HEK293T (cell line): ENCODE data around the gene DNAJC28.
A peak's percentile ranks its signal among the peaks of the same experiment; 100 is the strongest.
"Not testable (repeated sequence)": the region's sequence is repeated elsewhere in the genome, so short reads cannot be mapped to it uniquely, and the experiment has no call there.

Experiments used
- CTCF ChIA-PET: fragments of 350-600 bp; formaldehyde crosslinking; extraction: SDS; loops from one replicate; lab custom pipeline; 2021; ENCODE audit warnings: antibody characterized with exemption, inconsistent platforms; lab: Yijun Ruan, JAX
- POLR2A ChIA-PET: fragments of 350-600 bp; formaldehyde crosslinking; extraction: SDS; loops from one replicate; lab custom pipeline; 2020; ENCODE audit warnings: antibody characterized with exemption, inconsistent platforms; lab: Yijun Ruan, JAX
- DNase-seq: peaks from one replicate; pipeline ENCODE4 v3.0.0; 2012; ENCODE audit warnings: mixed read lengths; ENCODE audit errors: extremely low spot score
- ARNT ChIP-seq: fragments of 450-650 bp; IDR thresholded peaks from 2 replicates; pipeline ENCODE4 v1.6.1; 2017; ENCODE audit warnings: mild to moderate bottlenecking
- BHLHE40 ChIP-seq: fragments of 450-650 bp; IDR thresholded peaks from 2 replicates; pipeline ENCODE4 v1.6.1; 2016; ENCODE audit warnings: mild to moderate bottlenecking, moderate library complexity, borderline replicate concordance
- CTBP1 ChIP-seq: fragments of 450-650 bp; IDR thresholded peaks from 2 replicates; pipeline ENCODE4 v1.6.1; 2016; ENCODE audit warnings: borderline replicate concordance
- ELF4 ChIP-seq: fragments of 450-650 bp; IDR thresholded peaks from 2 replicates; pipeline ENCODE4 v1.6.1; 2017; ENCODE audit warnings: antibody characterized with exemption
- FOXA1 ChIP-seq: fragments of 450-650 bp; IDR thresholded peaks from 2 replicates; pipeline ENCODE4 v1.6.1; 2016; ENCODE audit warnings: mild to moderate bottlenecking
- FOXK2 ChIP-seq: fragments of 450-650 bp; IDR thresholded peaks from 2 replicates; pipeline ENCODE4 v1.6.1; 2016; ENCODE audit warnings: mild to moderate bottlenecking
- FOXM1 ChIP-seq: fragments of 450-650 bp; IDR thresholded peaks from 2 replicates; pipeline ENCODE4 v1.6.1; 2017; ENCODE audit warnings: mild to moderate bottlenecking, borderline replicate concordance
- HDGF ChIP-seq: fragments of 450-650 bp; IDR thresholded peaks from 2 replicates; pipeline ENCODE4 v1.6.1; 2017; ENCODE audit warnings: antibody characterized with exemption, borderline replicate concordance
- L3MBTL2 ChIP-seq: fragments of 450-650 bp; conservative IDR thresholded peaks from 2 replicates; pipeline ENCODE4 v1.6.1; 2016; ENCODE audit warnings: mild to moderate bottlenecking
- LEF1 ChIP-seq: fragments of 450-650 bp; IDR thresholded peaks from 2 replicates; pipeline ENCODE4 v1.6.1; 2017; ENCODE audit warnings: mild to moderate bottlenecking, borderline replicate concordance
- NFRKB ChIP-seq: fragments of 450-650 bp; IDR thresholded peaks from 2 replicates; pipeline ENCODE4 v1.6.1; 2016; ENCODE audit warnings: mild to moderate bottlenecking, moderate library complexity
- SP1 ChIP-seq: fragments of 450-650 bp; IDR thresholded peaks from 2 replicates; pipeline ENCODE4 v1.6.1; 2017
- SUZ12 ChIP-seq: fragments of 450-650 bp; IDR thresholded peaks from 2 replicates; pipeline ENCODE4 v1.6.1; 2016; ENCODE audit warnings: mild to moderate bottlenecking
- TARDBP ChIP-seq: fragments of 450-650 bp; IDR thresholded peaks from 2 replicates; pipeline ENCODE4 v1.6.1; 2016
- ZNF384 ChIP-seq: fragments of 450-650 bp; IDR thresholded peaks from 2 replicates; pipeline ENCODE4 v1.6.1; 2016
- TF ChIP-seq, protein P1 (sequence below): fragments of 450-650 bp; IDR thresholded peaks from 2 replicates; pipeline ENCODE4 v1.6.1; 2016

DNAJC28 gene

GRCh38 chr21:33458861-33459260 is 32.7 kb downstream of the DNAJC28 start:
- ChIA-PET POLR2A (no interaction called here), CTCF (no interaction called here)
- no peak for DNase-seq
- TF ChIP-seq ELF4 (no peak), BHLHE40 (no peak), SP1 (no peak), FOXM1 (no peak), LEF1 (no peak), ZNF384 (no peak)

DNA sequence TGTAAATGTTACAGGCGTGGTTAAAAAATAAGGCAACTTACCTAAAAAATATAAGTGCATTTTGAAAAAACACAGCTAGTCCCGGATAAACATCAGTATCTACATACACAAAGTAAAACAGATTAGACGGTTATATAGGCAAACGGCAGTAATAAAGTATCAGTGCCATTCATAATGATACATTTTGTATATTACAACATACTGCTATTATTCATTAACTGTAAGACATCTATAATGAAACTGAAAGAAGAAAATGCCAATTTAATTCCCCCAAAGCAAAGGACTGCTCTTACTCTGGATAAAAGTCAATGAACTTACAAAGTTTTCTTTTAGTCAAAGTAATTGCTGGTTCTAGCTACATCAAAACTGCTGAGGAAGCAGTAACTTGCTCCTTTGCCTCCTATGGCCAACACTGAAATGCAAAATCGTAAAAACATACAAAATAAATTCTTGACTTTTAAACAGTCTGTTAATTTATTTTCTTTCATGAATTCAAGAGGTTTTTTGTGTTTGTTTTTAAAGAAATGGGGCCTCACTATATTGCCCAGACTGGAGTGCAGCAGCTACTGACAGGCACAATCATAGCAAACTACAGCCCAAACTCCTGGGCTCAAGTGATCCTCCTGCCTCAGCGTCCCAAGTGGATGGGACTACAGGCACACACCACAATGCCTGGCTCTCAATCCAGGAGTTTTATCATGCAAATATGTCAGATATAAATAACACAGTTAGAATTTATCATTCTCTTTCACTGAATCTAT is 35.6 kb downstream of the DNAJC28 start:
- TF ChIP-seq, protein P1, sequence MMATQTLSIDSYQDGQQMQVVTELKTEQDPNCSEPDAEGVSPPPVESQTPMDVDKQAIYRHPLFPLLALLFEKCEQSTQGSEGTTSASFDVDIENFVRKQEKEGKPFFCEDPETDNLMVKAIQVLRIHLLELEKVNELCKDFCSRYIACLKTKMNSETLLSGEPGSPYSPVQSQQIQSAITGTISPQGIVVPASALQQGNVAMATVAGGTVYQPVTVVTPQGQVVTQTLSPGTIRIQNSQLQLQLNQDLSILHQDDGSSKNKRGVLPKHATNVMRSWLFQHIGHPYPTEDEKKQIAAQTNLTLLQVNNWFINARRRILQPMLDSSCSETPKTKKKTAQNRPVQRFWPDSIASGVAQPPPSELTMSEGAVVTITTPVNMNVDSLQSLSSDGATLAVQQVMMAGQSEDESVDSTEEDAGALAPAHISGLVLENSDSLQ = no peak
- TF ChIP-seq SUZ12 (no peak), FOXM1 (no peak), ZNF384 (no peak)
- CTCF ChIA-PET = no interaction called here
- no peak for DNase-seq
- POLR2A ChIA-PET = interaction anchor here (1.0 to 1.4 kb wide), 2 partner anchors 24 kb away, joined by 3 to 4 read pairs; partner anchors contain the start of gene TMEM50B

DNA sequence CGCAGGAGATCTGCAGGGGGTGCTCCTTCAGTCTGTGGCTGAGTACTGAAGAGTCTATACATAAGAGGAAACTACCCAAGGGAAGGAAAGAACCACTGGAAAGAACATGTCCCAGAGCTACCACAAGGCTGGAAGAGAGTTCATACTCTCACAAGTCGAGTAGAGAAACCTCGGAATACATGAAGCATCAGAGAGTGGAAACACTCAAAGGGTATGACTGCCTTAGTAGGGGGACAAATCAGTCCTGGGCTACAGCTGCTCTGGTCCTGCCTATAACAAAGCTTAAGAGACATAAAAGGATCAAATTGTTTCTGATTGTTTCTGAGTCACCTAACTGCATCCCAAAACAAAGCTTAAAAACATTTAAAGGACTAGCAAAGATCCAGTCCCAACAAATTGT is 39.2 kb downstream of the DNAJC28 start:
- POLR2A ChIA-PET = no interaction called here
- DNase-seq = no peak
- CTCF ChIA-PET = interaction anchor here (0.5 kb wide), 1 partner anchor 191 kb away, joined by 3 read pairs; no protein-coding TSS in a partner anchor
- TF ChIP-seq ZNF384 (no peak), CTBP1 (no peak), TARDBP (no peak), L3MBTL2 (no peak), FOXM1 (no peak), SP1 (no peak), LEF1 (no peak), ELF4 (no peak), FOXK2 (no peak), NFRKB (no peak), SUZ12 (no peak), ARNT (no peak), BHLHE40 (no peak), HDGF (no peak), FOXA1 (no peak)
- TF ChIP-seq, protein P1 = no peak

DNA sequence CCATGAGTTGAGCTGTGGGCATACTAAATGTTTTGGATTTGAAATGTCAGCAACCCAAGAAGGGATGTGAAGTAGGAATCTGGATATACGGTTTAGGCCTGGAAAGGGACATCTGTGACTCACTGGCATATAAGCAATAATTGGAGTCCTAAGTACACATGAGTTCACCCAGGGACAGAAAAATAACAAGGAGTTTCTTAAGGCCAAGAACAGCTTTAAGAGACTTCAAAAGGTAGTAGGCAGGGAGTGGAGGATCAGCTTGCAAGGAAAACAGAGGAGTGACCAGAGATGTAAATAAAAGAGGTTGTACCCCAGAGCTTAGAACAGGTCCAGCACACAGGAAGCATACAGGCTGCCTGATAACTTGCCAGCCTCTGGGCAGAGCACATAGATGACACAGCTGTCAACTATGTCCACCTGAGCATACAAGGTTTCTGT is 39.9 kb downstream of the DNAJC28 start:
- ChIA-PET CTCF (no interaction called here), POLR2A (interaction anchor here (0.7 to 1.6 kb wide), 2 partner anchors 28 to 47 kb away, joined by 3 to 4 read pairs; partner anchors contain the start of gene TMEM50B)
- DNase-seq = no peak
- TF ChIP-seq TARDBP (no peak), FOXA1 (no peak)

DNA sequence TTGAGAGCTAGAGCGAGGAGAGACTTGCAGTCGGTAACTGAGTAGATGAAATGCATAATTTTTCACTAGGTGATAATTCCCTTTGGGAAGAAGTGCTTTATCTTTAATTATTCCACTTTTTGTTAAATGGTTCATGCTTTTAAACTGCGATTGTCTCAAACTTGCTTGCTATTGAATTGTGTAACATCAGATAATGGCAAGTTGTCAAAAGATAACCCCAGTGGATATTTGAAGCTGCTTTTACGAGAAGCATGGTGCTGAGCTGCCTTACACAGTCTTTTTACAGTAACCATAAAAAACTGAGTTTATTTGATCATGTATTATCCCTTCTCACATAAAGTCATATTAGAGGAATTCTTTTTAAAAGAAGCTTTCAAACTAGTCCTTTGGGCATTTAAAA is 41.9 kb downstream of the DNAJC28 start:
- CTCF ChIA-PET = interaction anchor here (0.8 to 1.3 kb wide), 4 partner anchors 88 to 253 kb away, joined by 3 to 4 read pairs (median 3); no protein-coding TSS in a partner anchor
- POLR2A ChIA-PET = no interaction called here
- TF ChIP-seq FOXM1 (no peak), HDGF (no peak), NFRKB (no peak), ARNT (no peak), FOXK2 (no peak), TARDBP (no peak), ZNF384 (no peak), FOXA1 (no peak), ELF4 (no peak), LEF1 (no peak), BHLHE40 (no peak), CTBP1 (no peak), SUZ12 (no peak), L3MBTL2 (no peak), SP1 (no peak)
- TF ChIP-seq, protein P1 = no peak
- no peak for DNase-seq

- DNase-seq, POLR2A ChIA-PET: not testable (repeated sequence)
- CTCF ChIA-PET = interaction anchor here (0.7 kb wide), 1 partner anchor 313 kb away, joined by 4 read pairs; no protein-coding TSS in a partner anchor
- 0 out of 2 replicates have a peak, but pooled peaks have one; percentile 5 for TF ChIP-seq ZNF384
These were observed 44.9 kb downstream of the DNAJC28 start for GRCh38 chr21:33446620-33447019.

DNA sequence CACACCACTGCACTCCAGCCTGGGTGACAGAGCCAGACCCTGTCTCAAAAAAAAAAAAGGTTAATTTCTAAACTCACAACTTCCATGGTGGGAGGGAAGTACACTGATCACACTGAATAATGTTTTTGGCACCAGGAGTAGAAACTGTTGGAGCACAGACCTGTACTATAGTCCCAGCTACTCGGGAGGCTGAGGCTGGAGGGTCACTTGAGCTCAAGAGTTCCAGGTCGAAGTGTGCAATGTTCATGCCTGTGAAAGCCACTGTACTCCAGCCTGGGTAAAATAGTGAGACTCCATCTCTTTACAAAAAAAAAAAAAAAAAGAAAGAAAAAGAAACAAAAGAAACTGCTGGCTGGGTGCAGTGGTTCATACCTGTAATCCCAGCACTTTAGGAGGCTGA is 47.0 kb downstream of the DNAJC28 start:
- TF ChIP-seq TARDBP (no peak), HDGF (no peak), FOXM1 (no peak), ELF4 (no peak), L3MBTL2 (no peak), LEF1 (no peak), NFRKB (no peak), SP1 (no peak), SUZ12 (no peak)
- TF ChIP-seq, protein P1 = no peak
- POLR2A ChIA-PET = interaction anchor here (1.2 kb wide), 1 partner anchor 36 kb away, joined by 4 read pairs; the partner anchor contains the start of gene TMEM50B
- no peak for DNase-seq
- CTCF ChIA-PET = interaction anchor here (0.6 to 2.5 kb wide), 6 partner anchors 83 to 623 kb away, joined by 3 to 14 read pairs (median 4); no protein-coding TSS in a partner anchor
